Skeletal muscle satellite cell (primary cell): ENCODE results near the gene TMEM190. TPM values are rescaled to one million over a fixed set of nuclear protein-coding genes. Genes with fewer than 3 reads are reported as not detected.
A peak's percentile ranks its signal among the peaks of the same experiment; 100 is the strongest.
"Not testable (repeated sequence)": the region's sequence is repeated elsewhere in the genome, so short reads cannot be mapped to it uniquely, and the experiment has no call there.

Experiments used
- H3K27me3 ChIP-seq: 2 replicates; pipeline ENCODE4 v1.7.0; 2013; ENCODE audit warnings: low read length; ENCODE audit not compliant: control insufficient read depth, insufficient read depth
- H3K36me3 ChIP-seq: 2 replicates; pipeline ENCODE4 v1.7.0; 2013; ENCODE audit warnings: mild to moderate bottlenecking, control low read depth, low read length; ENCODE audit not compliant: insufficient read depth
- H3K4me1 ChIP-seq: 2 replicates; pipeline ENCODE4 v1.7.0; 2013; ENCODE audit warnings: low read length; ENCODE audit not compliant: control insufficient read depth, insufficient read depth
- H3K4me2 ChIP-seq: 2 replicates; pipeline ENCODE4 v1.7.0; 2013; ENCODE audit warnings: mild to moderate bottlenecking, low read length
- H3K4me3 ChIP-seq: 2 replicates; pipeline ENCODE4 v1.7.0; 2013; ENCODE audit warnings: low read length
- H3K9ac ChIP-seq: 2 replicates; pipeline ENCODE4 v1.7.0; 2013; ENCODE audit warnings: mild to moderate bottlenecking, low read depth, low read length, moderate library complexity
- H3K9me3 ChIP-seq: replicated peaks from 2 replicates; pipeline ENCODE4 v1.7.0; 2013; ENCODE audit warnings: mild to moderate bottlenecking, control low read depth, low read length
- total RNA-seq: library from RNA; depleted of rRNA; stranded (reverse); fragments of >200 nt; gene quantifications from 2 replicates; pipeline ENCODE4 v1.2.3, GENCODE V29; 2012; rRNA removed

TMEM190 gene
- total RNA-seq, result not detected in 2 replicates

DNA sequence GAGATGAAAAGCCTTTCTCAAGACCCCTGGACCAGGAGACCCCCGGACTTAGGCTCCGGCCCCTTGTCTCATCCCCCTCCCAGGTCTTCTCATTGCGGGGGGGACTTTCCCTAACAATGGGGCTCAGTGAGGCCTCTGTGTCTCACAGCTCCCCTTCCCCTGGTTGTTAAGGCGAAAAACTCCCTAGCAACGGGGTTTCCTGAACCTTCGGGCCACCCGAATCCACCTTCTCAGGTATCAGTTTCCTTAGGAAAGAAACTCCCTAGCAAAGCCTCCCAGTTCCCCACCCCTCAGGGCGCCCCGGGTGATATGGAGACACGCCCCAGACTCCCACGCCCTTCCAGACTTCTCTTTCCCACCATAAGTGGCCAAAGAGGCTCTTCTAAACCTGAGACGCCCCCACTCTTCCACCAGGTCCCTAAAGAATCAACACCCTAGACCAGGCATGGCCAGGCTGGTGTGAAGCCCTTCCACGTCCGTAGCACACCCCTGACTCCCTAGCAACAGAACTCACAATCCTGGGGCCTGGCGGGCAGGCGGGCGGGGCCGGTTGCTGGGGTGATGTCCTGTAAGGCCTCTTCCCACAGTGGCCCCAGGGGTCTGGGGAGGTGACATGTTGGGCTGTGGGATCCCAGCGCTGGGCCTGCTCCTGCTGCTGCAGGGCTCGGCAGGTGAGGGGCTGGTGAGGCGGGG, at the start of gene TMEM190:
Gene TMEM190, plus strand, starts transcription at position 586 of the 693 bp plus-strand sequence. Its CDS starts 28 bp downstream, at position 614.
- no peak within 1 kb of the TSS for H3K4me3 ChIP-seq
- H3K4me2 ChIP-seq, result no peak within 1 kb of the TSS
- H3K4me1 ChIP-seq, result peaks cover 10% of the 10 kb centered on the region
- H3K9ac ChIP-seq, result no peak within 1 kb of the TSS
- no peaks in the 10 kb centered on the region for H3K36me3 ChIP-seq
- no peaks in the 10 kb centered on the region for H3K9me3 ChIP-seq
- H3K27me3 ChIP-seq, result peaks cover 5% of the 10 kb centered on the region

- not testable (repeated sequence) for H3K4me2 ChIP-seq, H3K4me1 ChIP-seq, H3K27me3 ChIP-seq, H3K36me3 ChIP-seq, H3K4me3 ChIP-seq, H3K9me3 ChIP-seq, H3K9ac ChIP-seq
Measured at GRCh38 chr19:55328774-55329318, 47.8 kb upstream of the TMEM190 start.

- H3K9me3 ChIP-seq, H3K9ac ChIP-seq, H3K4me1 ChIP-seq, H3K4me3 ChIP-seq, H3K4me2 ChIP-seq, H3K36me3 ChIP-seq: not testable (repeated sequence)
- H3K27me3 ChIP-seq, result peaks cover 12% of the 10 kb centered on the region
Measured at GRCh38 chr19:55329791-55330190, 46.8 kb upstream of the TMEM190 start.

DNA sequence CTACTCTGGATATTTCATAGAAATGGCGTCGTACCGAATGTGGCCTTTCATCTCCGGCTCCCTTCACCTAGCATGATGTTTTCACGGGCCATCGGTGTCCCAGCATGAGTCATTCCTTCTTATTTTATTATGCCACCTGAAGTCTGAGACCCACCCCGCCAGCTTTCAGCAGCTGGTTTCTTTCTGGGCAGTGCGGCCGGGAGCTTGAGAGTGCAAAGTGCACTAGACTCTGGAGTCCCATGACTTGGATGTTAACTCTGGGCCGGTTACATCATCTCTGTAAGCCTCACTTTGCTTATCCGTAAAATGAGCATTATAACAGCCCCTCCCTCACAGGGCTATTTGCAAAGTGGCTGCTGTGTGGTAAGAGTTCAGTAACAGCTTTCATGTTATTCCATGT, 42.8 kb upstream of the TMEM190 start:
- no peaks in the 10 kb centered on the region for H3K9me3 ChIP-seq
- no peaks in the 10 kb centered on the region for H3K36me3 ChIP-seq
- no peak overlapping the region for H3K4me3 ChIP-seq
- H3K4me2 ChIP-seq, result no peak overlapping the region
- H3K4me1 ChIP-seq, result peaks cover 6% of the 10 kb centered on the region
- no peak overlapping the region for H3K9ac ChIP-seq
- peaks cover 22% of the 10 kb centered on the region for H3K27me3 ChIP-seq

- no peaks in the 10 kb centered on the region for H3K36me3 ChIP-seq
Measured at GRCh38 chr19:55336101-55336500, 40.5 kb upstream of the TMEM190 start.

GRCh38 chr19:55339105-55339888, 37.3 kb upstream of the TMEM190 start, which contains the start of gene KMT5C:
Gene KMT5C, plus strand, starts transcription at chr19:55339876. Its CDS starts 2,061 bp downstream, at chr19:55341937.
- H3K27me3 ChIP-seq, result peaks cover 10% of the 10 kb centered on the region
- H3K9me3 ChIP-seq, result no peaks in the 10 kb centered on the region
- no peaks in the 10 kb centered on the region for H3K36me3 ChIP-seq
- peak within 1 kb of the TSS; percentile 78 for H3K4me3 ChIP-seq
- H3K4me2 ChIP-seq, result peak within 1 kb of the TSS; percentile 95
- peaks cover 22% of the 10 kb centered on the region for H3K4me1 ChIP-seq
- peak within 1 kb of the TSS; percentile 86 for H3K9ac ChIP-seq

More at GRCh38 chr19:55336101-55336500, 40.5 kb upstream of the TMEM190 start:
- peaks cover 17% of the 10 kb centered on the region for H3K4me1 ChIP-seq
- peaks cover 22% of the 10 kb centered on the region for H3K27me3 ChIP-seq
- H3K9me3 ChIP-seq, result no peaks in the 10 kb centered on the region
- no peak overlapping the region for H3K9ac ChIP-seq
- no peak overlapping the region for H3K4me2 ChIP-seq
- H3K4me3 ChIP-seq, result no peak overlapping the region

GRCh38 chr19:55339889-55340783, 36.5 kb upstream of the TMEM190 start:
- H3K36me3 ChIP-seq, result no peaks in the 10 kb centered on the region
- peaks cover 10% of the 10 kb centered on the region for H3K27me3 ChIP-seq
- peak overlapping the region; percentile 78 for H3K4me3 ChIP-seq
- peaks cover 30% of the 10 kb centered on the region for H3K4me1 ChIP-seq
- H3K4me2 ChIP-seq, result peak overlapping the region; percentile 95
- H3K9me3 ChIP-seq, result no peaks in the 10 kb centered on the region
- H3K9ac ChIP-seq, result peak overlapping the region; percentile 80

DNA sequence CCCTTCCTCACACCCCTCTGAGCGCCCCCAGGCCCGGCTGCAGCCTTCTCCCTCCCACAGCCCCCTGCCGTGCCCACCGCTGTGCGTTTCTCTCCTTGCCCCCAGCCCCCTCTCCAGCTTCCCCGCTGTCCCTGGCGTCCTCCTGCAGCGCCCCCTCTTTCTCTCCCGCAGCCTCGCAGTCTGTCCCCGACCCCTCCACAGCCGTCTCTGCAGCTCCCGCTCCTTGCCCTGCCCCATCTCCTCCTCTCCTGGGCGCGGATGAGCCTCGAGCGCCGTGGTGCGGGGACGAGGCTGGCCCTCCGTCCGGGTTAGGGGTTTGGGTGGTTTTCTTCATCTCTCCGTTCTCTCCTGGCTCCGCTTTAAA, 35.9 kb upstream of the TMEM190 start:
- Histone ChIP-seq H3K4me1 (peaks cover 36% of the 10 kb centered on the region), H3K4me2 (peak overlapping the region; percentile 95), H3K9me3 (no peaks in the 10 kb centered on the region), H3K4me3 (peak overlapping the region; percentile 78), H3K36me3 (no peaks in the 10 kb centered on the region), H3K27me3 (peaks cover 10% of the 10 kb centered on the region), H3K9ac (peak overlapping the region; percentile 80)

DNA sequence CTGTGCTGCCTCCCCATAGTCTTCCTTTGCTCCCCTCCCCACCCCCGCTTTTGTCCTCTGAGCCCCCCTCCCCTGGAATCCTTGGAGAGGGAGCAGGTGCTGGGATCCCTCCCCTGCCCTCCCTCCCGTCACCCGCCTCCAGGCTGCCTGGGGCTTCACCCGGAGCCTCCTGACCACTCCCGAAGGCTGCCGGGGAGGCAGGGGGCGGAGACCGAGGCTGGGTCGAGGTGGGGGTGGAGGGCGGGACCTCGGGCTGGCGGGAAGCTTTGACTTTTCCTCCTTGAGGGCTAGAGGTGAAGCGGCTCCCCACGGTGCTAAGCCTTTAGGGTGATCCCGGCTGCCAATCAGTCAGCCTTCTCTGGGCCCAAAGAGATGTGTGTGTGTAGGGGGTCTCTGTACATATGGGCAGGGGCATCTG, 35.4 kb upstream of the TMEM190 start:
- Histone ChIP-seq H3K4me2 (peak overlapping the region; percentile 95), H3K9me3 (no peaks in the 10 kb centered on the region), H3K4me3 (peak overlapping the region; percentile 78), H3K27me3 (peaks cover 10% of the 10 kb centered on the region), H3K9ac (no peak overlapping the region), H3K36me3 (no peaks in the 10 kb centered on the region), H3K4me1 (peaks cover 40% of the 10 kb centered on the region)

DNA sequence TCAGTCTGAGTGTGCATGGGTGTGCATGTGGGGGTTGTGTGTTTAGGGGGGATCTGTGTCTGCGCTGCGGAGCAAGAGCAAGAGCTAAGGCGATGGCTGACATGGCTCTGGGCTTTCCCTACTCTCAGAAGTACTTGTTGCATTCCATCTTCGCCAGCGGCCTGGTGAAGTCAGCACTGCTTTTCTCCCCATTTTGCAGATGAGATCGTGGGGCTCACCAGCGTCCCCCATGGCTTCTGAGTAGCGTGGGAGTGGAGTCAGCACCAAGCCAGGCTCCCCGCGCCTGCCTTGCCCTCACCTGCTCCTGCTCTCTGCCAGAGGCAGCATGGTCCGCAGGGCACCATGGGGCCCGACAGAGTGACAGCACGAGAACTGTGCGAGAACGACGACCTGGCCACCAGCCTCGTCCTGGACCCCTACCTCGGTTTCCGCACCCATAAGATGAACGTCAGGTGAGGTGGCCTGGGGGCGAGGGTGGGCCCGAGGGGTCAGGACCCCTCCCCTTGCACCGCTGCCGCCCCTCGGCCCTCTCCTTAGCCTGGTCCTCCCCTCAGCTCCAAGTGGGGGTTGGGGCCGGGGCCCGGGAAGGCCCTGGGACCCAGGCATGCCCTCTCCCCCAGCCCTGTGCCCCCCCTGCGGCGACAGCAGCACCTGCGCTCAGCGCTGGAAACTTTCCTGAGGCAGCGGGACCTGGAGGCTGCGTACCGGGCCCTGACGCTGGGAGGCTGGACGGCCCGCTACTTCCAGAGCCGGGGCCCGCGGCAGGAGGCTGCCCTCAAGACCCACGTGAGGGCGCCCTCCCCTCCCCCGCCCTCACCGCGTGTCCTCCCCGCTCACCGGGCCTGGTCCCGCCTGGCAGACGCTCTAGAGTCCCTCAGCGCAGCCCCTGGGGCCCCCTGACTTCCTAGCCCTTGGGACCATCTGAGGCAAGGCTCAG, 34.8 kb upstream of the TMEM190 start:
- Histone ChIP-seq H3K36me3 (no peaks in the 10 kb centered on the region), H3K4me1 (peaks cover 43% of the 10 kb centered on the region), H3K4me2 (peak overlapping the region; percentile 95), H3K27me3 (peaks cover 6% of the 10 kb centered on the region), H3K4me3 (peak overlapping the region; percentile 54), H3K9ac (no peak overlapping the region), H3K9me3 (no peaks in the 10 kb centered on the region)
